HepG2 (cell line): ENCODE data around the gene ICOS. TPM values are rescaled to one million over a fixed set of nuclear protein-coding genes. Genes with fewer than 3 reads are reported as not detected.

Source experiments
- ATAC-seq: fragments of 200-7000 bp; cut with Tn5 transposase; 3 replicates; pipeline ENCODE4 v1.9.1; 2020; ENCODE audit warnings: mild to moderate bottlenecking, moderate library complexity
- BruUV-seq: library from RNA; stranded (reverse); fragments of 400-500 nt; replicated peaks from 2 replicates; lab custom pipeline; 2021; lab: Mats Ljungman, UMichigan
- CTCF ChIA-PET: fragments of 300-600 bp; formaldehyde crosslinking; extraction: SDS; loops from one replicate; lab custom pipeline; 2021; ENCODE audit warnings: low total read pairs, inconsistent platforms, low intra/inter-chr PET ratio; lab: Yijun Ruan, JAX
- POLR2A ChIA-PET: fragments of 350-600 bp; sonication (Branson Sonifier 250); formaldehyde crosslinking; loops from one replicate; lab custom pipeline; 2020; ENCODE audit warnings: antibody characterized with exemption, inconsistent platforms; lab: Yijun Ruan, JAX
- DNase-seq: peaks from one replicate; pipeline ENCODE4 v3.0.0-alpha.2; 2015; ENCODE audit warnings: low spot score
- FAIRE-seq: peaks from 3 replicates; lab custom pipeline; 2011; peaks lifted over from hg19 to GRCh38; lab: Jason Lieb, UNC
- H2AFZ ChIP-seq: one replicate; pipeline ENCODE4 v1.6.1; 2011; ENCODE audit warnings: low read length, inconsistent platforms
- H3K27ac ChIP-seq: fragments of 300-600 bp; 3 replicates; pipeline ENCODE4 v1.8.0; 2011; ENCODE audit warnings: mixed run types, mild to moderate bottlenecking, mixed read lengths, low read length, inconsistent platforms; ENCODE audit not compliant: insufficient read depth; ENCODE audit errors: extremely low read length
- H3K27me3 ChIP-seq, 2 experiments: fragments of 200-600 bp in 1 of 2; 2 replicates in 1 of 2; 3 replicates in 1 of 2; pipeline versions ENCODE4 v1.6.0 to v1.8.0; 2011; ENCODE audit warnings: low read length in 2 of 2, mild to moderate bottlenecking in 2 of 2, moderate library complexity in 2 of 2, inconsistent platforms in 1 of 2; ENCODE audit not compliant: insufficient read depth in 2 of 2, control insufficient read depth in 1 of 2
- H3K36me3 ChIP-seq, 2 experiments: fragments of 200-600 bp in 1 of 2; replicated peaks in 1 of 2; 2 replicates in 1 of 2; 3 replicates in 1 of 2; pipeline versions ENCODE4 v1.5.1 to v1.8.0; 2011; ENCODE audit warnings: low read length in 2 of 2, inconsistent platforms in 1 of 2; ENCODE audit not compliant: insufficient read depth in 2 of 2, control insufficient read depth in 1 of 2
- H3K4me1 ChIP-seq: 2 replicates; pipeline ENCODE4 v1.5.1; 2012; ENCODE audit warnings: low read length, inconsistent platforms; ENCODE audit not compliant: insufficient read depth
- H3K4me2 ChIP-seq: 2 replicates; pipeline ENCODE4 v1.6.0; 2011; ENCODE audit warnings: low read depth, low read length, inconsistent platforms
- H3K4me3 ChIP-seq, 3 experiments: fragments of 200-600 bp in 1 of 3; sonication (generic), shearing (Covaris generic) in 1 of 3; replicated peaks in 1 of 3; 2 replicates each; pipeline ENCODE4 v1.5.1; 2011 to 2016; ENCODE audit warnings: low read length in 3 of 3, inconsistent platforms in 2 of 3, low read depth in 2 of 3, mild to moderate bottlenecking in 2 of 3, control low read depth in 1 of 3, mixed read lengths in 1 of 3; ENCODE audit not compliant: insufficient read depth in 1 of 3
- H3K79me2 ChIP-seq: one replicate; pipeline ENCODE4 v1.6.1; 2011; ENCODE audit warnings: low read length, inconsistent platforms; ENCODE audit not compliant: insufficient read depth
- H3K9ac ChIP-seq: 2 replicates; pipeline ENCODE4 v1.6.0; 2011; ENCODE audit warnings: mild to moderate bottlenecking, low read depth, low read length, inconsistent platforms; ENCODE audit not compliant: insufficient read depth
- H3K9me3 ChIP-seq: 2 replicates; pipeline ENCODE4 v1.5.1; 2012; ENCODE audit warnings: mild to moderate bottlenecking, low read length
- H4K20me1 ChIP-seq: 2 replicates; pipeline ENCODE4 v1.6.0; 2011; ENCODE audit warnings: inconsistent platforms, mild to moderate bottlenecking, low read length, moderate library complexity; ENCODE audit not compliant: insufficient read depth
- DPF2 ChIP-seq: sonication (generic); formaldehyde crosslinking; IDR thresholded peaks from 2 replicates; pipeline ENCODE4 v1.4.0; 2020; ENCODE audit warnings: mild to moderate bottlenecking, low read depth, missing genetic modification reagents, borderline replicate concordance
- FOXO4 ChIP-seq: sonication (generic); formaldehyde crosslinking; conservative IDR thresholded peaks from 2 replicates; pipeline ENCODE4 v1.8.1; 2023; ENCODE audit warnings: missing genetic modification reagents
- ONECUT2 ChIP-seq: sonication (generic); formaldehyde crosslinking; IDR thresholded peaks from 2 replicates; pipeline ENCODE4 v1.4.0; 2020; ENCODE audit warnings: missing genetic modification reagents
- PAWR ChIP-seq: sonication (generic); formaldehyde crosslinking; IDR thresholded peaks from 2 replicates; pipeline ENCODE4 v1.4.0; 2020; ENCODE audit warnings: missing genetic modification reagents, mild to moderate bottlenecking, borderline replicate concordance
- PBX2 ChIP-seq: IDR thresholded peaks from 2 replicates; pipeline ENCODE4 v1.6.1; 2016; ENCODE audit warnings: control low read depth
- REXO4 ChIP-seq: sonication (generic); formaldehyde crosslinking; IDR thresholded peaks from 2 replicates; pipeline ENCODE4 v1.8.0; 2022; ENCODE audit warnings: missing genetic modification reagents, mild to moderate bottlenecking, borderline replicate concordance
- SATB2 ChIP-seq: sonication (generic); formaldehyde crosslinking; IDR thresholded peaks from 2 replicates; pipeline ENCODE4 v1.5.0; 2020; ENCODE audit warnings: missing genetic modification reagents
- SP140L ChIP-seq: sonication (generic); formaldehyde crosslinking; IDR thresholded peaks from 2 replicates; pipeline ENCODE4 v1.4.0; 2020; ENCODE audit warnings: missing genetic modification reagents, borderline replicate concordance
- ZMYM4 ChIP-seq: sonication (generic); formaldehyde crosslinking; IDR thresholded peaks from 2 replicates; pipeline ENCODE4 v1.8.1; 2023; ENCODE audit warnings: mild to moderate bottlenecking, missing genetic modification reagents
- ZNF547 ChIP-seq: sonication (generic); formaldehyde crosslinking; IDR thresholded peaks from 2 replicates; pipeline ENCODE4 v1.5.1; 2020; ENCODE audit warnings: mild to moderate bottlenecking, missing genetic modification reagents
- ZNF564 ChIP-seq: sonication (generic); formaldehyde crosslinking; IDR thresholded peaks from 2 replicates; pipeline ENCODE4 v1.8.1; 2023; ENCODE audit warnings: mild to moderate bottlenecking, missing genetic modification reagents
- ZNF598 ChIP-seq: sonication (generic); formaldehyde crosslinking; IDR thresholded peaks from 2 replicates; pipeline ENCODE4 v1.5.1; 2020; ENCODE audit warnings: mild to moderate bottlenecking, missing genetic modification reagents, borderline replicate concordance
- ZNF75D ChIP-seq: sonication (generic); formaldehyde crosslinking; IDR thresholded peaks from 2 replicates; pipeline ENCODE4 v1.8.1; 2023; ENCODE audit warnings: missing genetic modification reagents, mild to moderate bottlenecking, borderline replicate concordance
- ZSCAN20 ChIP-seq: sonication (generic); formaldehyde crosslinking; IDR thresholded peaks from 2 replicates; pipeline ENCODE4 v1.4.0; 2020; ENCODE audit warnings: missing genetic modification reagents, mild to moderate bottlenecking, borderline replicate concordance
- WGBS: methylation state at CpG from one replicate; pipeline ENCODE4 v1.1.6; 2017; ENCODE audit warnings: low lambda C conversion rate; 5-methylcytosine and 5-hydroxymethylcytosine counted together
- in situ Hi-C: cut with HindIII; loops from 2 replicates; pipeline ENCODE4 v1.10.0; 2017; ENCODE audit warnings: low pct_unique_long_range_greater_than_20kb; ENCODE audit not compliant: extremely low pct_ligation_motif_present
- intact Hi-C: fragments of 100-400 bp; cut with micrococcal nuclease; formaldehyde crosslinking; loops from one replicate; pipeline ENCODE4 v1.10.0; 2022; ENCODE audit not compliant: unreplicated experiment
- polyA plus RNA-seq, 8 experiments: library from polyadenylated mRNA; depleted of rRNA in 3 of 8; stranded (reverse) in 7 of 8; unstranded in 1 of 8; fragments of >200 nt; fragmentation: Illumina TruSeq in 4 of 8; extraction: Trizol in 4 of 8; gene quantifications; 2 replicates each; pipeline versions ENCODE4 v1.2.1 to v1.2.3, GENCODE V29; 2011 to 2016; ENCODE audit warnings: low read depth in 4 of 8, missing spikeins in 1 of 8, mixed read lengths in 1 of 8; ENCODE audit not compliant: insufficient read depth in 1 of 8
- total RNA-seq, 5 experiments: library from RNA; depleted of rRNA; stranded (reverse); fragments of >200 nt; fragmentation: Illumina TruSeq; extraction: Trizol; gene quantifications; 2 replicates each; pipeline ENCODE4 v1.2.3, GENCODE V29; 2016; ENCODE audit warnings: low read depth in 1 of 5
- TF ChIP-seq, protein P1 (sequence below): IDR thresholded peaks from 2 replicates; pipeline ENCODE4 v1.6.1; 2016
- TF ChIP-seq, protein P2 (sequence below): sonication (generic); IDR thresholded peaks from 2 replicates; pipeline ENCODE4 v1.6.1; 2016; ENCODE audit warnings: low read depth, borderline replicate concordance
- TF ChIP-seq, protein P3 (sequence below): sonication (generic); formaldehyde crosslinking; IDR thresholded peaks from 2 replicates; pipeline ENCODE4 v1.8.0; 2022; ENCODE audit warnings: missing genetic modification reagents, mild to moderate bottlenecking, moderate library complexity, borderline replicate concordance

Gene ICOS
- total and polyA plus RNA-seq, 2 of the 13 experiments (the other 11 are each of a cell fraction or from before 2014, with no cell fraction given), result not detected

- H3K27ac ChIP-seq, result no peak overlapping the region
- POLR2A ChIA-PET, result no interaction called here
- no peaks in the 10 kb centered on the region for H4K20me1 ChIP-seq
- no peak for DNase-seq
- no peak for ATAC-seq
- no peaks in the 10 kb centered on the region for H3K36me3 ChIP-seq
- H3K4me3 ChIP-seq, result no peak overlapping the region
- intact Hi-C loops, result no loop called here
- CTCF ChIA-PET, result no interaction called here
- BruUV-seq, result no TSS peak
- WGBS, result 16% methylated on average over 6 of the region's 6 CpGs
- no peak overlapping the region for H2AFZ ChIP-seq
- H3K9ac ChIP-seq, result no peak overlapping the region
- no peaks in the 10 kb centered on the region for H3K79me2 ChIP-seq
- 0 out of 5 replicates have a peak, but pooled peaks cover 0 to 3% of the 10 kb centered on the region in 2 experiments for H3K27me3 ChIP-seq
- no peak for FAIRE-seq
- no peaks in the 10 kb centered on the region for H3K9me3 ChIP-seq
- in situ Hi-C loops, result no loop called here
- H3K4me1 ChIP-seq, result no peaks in the 10 kb centered on the region
- no peak overlapping the region for H3K4me2 ChIP-seq
- TF ChIP-seq ONECUT2 (CRISPR knock-in tag), result no peak
- no peak for TF ChIP-seq REXO4 (CRISPR knock-in tag)
- TF ChIP-seq, protein P1, sequence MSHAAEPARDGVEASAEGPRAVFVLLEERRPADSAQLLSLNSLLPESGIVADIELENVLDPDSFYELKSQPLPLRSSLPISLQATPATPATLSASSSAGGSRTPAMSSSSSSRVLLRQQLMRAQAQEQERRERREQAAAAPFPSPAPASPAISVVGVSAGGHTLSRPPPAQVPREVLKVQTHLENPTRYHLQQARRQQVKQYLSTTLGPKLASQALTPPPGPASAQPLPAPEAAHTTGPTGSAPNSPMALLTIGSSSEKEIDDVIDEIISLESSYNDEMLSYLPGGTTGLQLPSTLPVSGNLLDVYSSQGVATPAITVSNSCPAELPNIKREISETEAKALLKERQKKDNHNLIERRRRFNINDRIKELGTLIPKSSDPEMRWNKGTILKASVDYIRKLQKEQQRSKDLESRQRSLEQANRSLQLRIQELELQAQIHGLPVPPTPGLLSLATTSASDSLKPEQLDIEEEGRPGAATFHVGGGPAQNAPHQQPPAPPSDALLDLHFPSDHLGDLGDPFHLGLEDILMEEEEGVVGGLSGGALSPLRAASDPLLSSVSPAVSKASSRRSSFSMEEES (CRISPR knock-in tag), result no peak
- TF ChIP-seq PAWR (CRISPR knock-in tag), result no peak
- TF ChIP-seq ZNF564 (CRISPR knock-in tag), result no peak
- no peak for TF ChIP-seq DPF2 (CRISPR knock-in tag)
- TF ChIP-seq ZNF547 (CRISPR knock-in tag), result no peak
- no peak for TF ChIP-seq FOXO4 (CRISPR knock-in tag)
- TF ChIP-seq SP140L (CRISPR knock-in tag), result no peak
- no peak for TF ChIP-seq ZNF598
- no peak for TF ChIP-seq ZMYM4 (CRISPR knock-in tag)
- TF ChIP-seq ZNF75D (CRISPR knock-in tag), result no peak
- TF ChIP-seq, protein P2, sequence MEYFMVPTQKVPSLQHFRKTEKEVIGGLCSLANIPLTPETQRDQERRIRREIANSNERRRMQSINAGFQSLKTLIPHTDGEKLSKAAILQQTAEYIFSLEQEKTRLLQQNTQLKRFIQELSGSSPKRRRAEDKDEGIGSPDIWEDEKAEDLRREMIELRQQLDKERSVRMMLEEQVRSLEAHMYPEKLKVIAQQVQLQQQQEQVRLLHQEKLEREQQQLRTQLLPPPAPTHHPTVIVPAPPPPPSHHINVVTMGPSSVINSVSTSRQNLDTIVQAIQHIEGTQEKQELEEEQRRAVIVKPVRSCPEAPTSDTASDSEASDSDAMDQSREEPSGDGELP, result no peak
- TF ChIP-seq SATB2 (CRISPR knock-in tag), result no peak
- no peak for TF ChIP-seq ZSCAN20 (CRISPR knock-in tag)
- TF ChIP-seq PBX2 (CRISPR knock-in tag), result no peak
- TF ChIP-seq, protein P3, sequence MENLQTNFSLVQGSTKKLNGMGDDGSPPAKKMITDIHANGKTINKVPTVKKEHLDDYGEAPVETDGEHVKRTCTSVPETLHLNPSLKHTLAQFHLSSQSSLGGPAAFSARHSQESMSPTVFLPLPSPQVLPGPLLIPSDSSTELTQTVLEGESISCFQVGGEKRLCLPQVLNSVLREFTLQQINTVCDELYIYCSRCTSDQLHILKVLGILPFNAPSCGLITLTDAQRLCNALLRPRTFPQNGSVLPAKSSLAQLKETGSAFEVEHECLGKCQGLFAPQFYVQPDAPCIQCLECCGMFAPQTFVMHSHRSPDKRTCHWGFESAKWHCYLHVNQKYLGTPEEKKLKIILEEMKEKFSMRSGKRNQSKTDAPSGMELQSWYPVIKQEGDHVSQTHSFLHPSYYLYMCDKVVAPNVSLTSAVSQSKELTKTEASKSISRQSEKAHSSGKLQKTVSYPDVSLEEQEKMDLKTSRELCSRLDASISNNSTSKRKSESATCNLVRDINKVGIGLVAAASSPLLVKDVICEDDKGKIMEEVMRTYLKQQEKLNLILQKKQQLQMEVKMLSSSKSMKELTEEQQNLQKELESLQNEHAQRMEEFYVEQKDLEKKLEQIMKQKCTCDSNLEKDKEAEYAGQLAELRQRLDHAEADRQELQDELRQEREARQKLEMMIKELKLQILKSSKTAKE (CRISPR knock-in tag), result no peak
Observed at GRCh38 chr2:203997980-203998809, 61.6 kb downstream of the ICOS start.
